ENCODE data around the gene MLPH.

MLPH gene

GRCh38 chr2:237517163-237517562 is 30.1 kb downstream of the MLPH start:
- no peaks in the 10 kb centered on the region for H3K4me1 Mint-ChIP-seq
- H3K9me3 Mint-ChIP-seq, result no peaks in the 10 kb centered on the region
- H3K4me3 Mint-ChIP-seq, result no peak overlapping the region
- H3K36me3 Mint-ChIP-seq, result no peaks in the 10 kb centered on the region
- DNase-seq, result no peak
- CTCF ChIA-PET, result no interaction called here
- no peak overlapping the region for H3K27ac Mint-ChIP-seq
- H3K27me3 Mint-ChIP-seq, result no peaks in the 10 kb centered on the region

- H3K9me3 Mint-ChIP-seq, result no peaks in the 10 kb centered on the region
- H3K4me1 Mint-ChIP-seq, result no peaks in the 10 kb centered on the region
- no peaks in the 10 kb centered on the region for H3K27me3 Mint-ChIP-seq
- H3K4me3 Mint-ChIP-seq, result no peak overlapping the region
- no peaks in the 10 kb centered on the region for H3K36me3 Mint-ChIP-seq
- no peak for DNase-seq
- CTCF ChIA-PET, result no interaction called here
- no peak overlapping the region for H3K27ac Mint-ChIP-seq
Measured at GRCh38 chr2:237517990-237518389, 30.9 kb downstream of the MLPH start.

GRCh38 chr2:237519506-237520245 is 32.6 kb downstream of the MLPH start:
- DNase-seq, result no peak
- H3K36me3 Mint-ChIP-seq, result no peaks in the 10 kb centered on the region
- no peak overlapping the region for H3K27ac Mint-ChIP-seq
- no peaks in the 10 kb centered on the region for H3K4me1 Mint-ChIP-seq
- CTCF ChIA-PET, result interaction anchor here (2.2 kb wide), 1 partner anchor 52 kb away, joined by 9 read pairs; no protein-coding TSS in a partner anchor
- no peak overlapping the region for H3K4me3 Mint-ChIP-seq
- H3K9me3 Mint-ChIP-seq, result no peaks in the 10 kb centered on the region
- no peaks in the 10 kb centered on the region for H3K27me3 Mint-ChIP-seq

GRCh38 chr2:237520290-237520689 is 33.2 kb downstream of the MLPH start:
- Mint-ChIP-seq H3K27ac (no peak overlapping the region), H3K4me1 (no peaks in the 10 kb centered on the region), H3K36me3 (no peaks in the 10 kb centered on the region), H3K9me3 (no peaks in the 10 kb centered on the region), H3K4me3 (no peak overlapping the region), H3K27me3 (no peaks in the 10 kb centered on the region)
- no peak for DNase-seq
- CTCF ChIA-PET, result interaction anchor here (2.2 kb wide), 1 partner anchor 52 kb away, joined by 9 read pairs; no protein-coding TSS in a partner anchor

GRCh38 chr2:237524631-237525030 is 37.6 kb downstream of the MLPH start:
- no peaks in the 10 kb centered on the region for H3K9me3 Mint-ChIP-seq
- H3K27me3 Mint-ChIP-seq, result no peaks in the 10 kb centered on the region
- CTCF ChIA-PET, result no interaction called here
- no peak overlapping the region for H3K4me3 Mint-ChIP-seq
- H3K4me1 Mint-ChIP-seq, result no peaks in the 10 kb centered on the region
- no peak for DNase-seq
- H3K27ac Mint-ChIP-seq, result no peak overlapping the region
- H3K36me3 Mint-ChIP-seq, result no peaks in the 10 kb centered on the region

GRCh38 chr2:237525559-237526157 is 38.6 kb downstream of the MLPH start:
- H3K9me3 Mint-ChIP-seq, result no peaks in the 10 kb centered on the region
- H3K36me3 Mint-ChIP-seq, result no peaks in the 10 kb centered on the region
- DNase-seq, result no peak
- H3K4me1 Mint-ChIP-seq, result no peaks in the 10 kb centered on the region
- CTCF ChIA-PET, result interaction anchor here (0.8 kb wide), 1 partner anchor 46 kb away, joined by 3 read pairs; no protein-coding TSS in a partner anchor
- no peak overlapping the region for H3K4me3 Mint-ChIP-seq
- no peaks in the 10 kb centered on the region for H3K27me3 Mint-ChIP-seq
- H3K27ac Mint-ChIP-seq, result no peak overlapping the region

- CTCF ChIA-PET, result no interaction called here
- H3K27ac Mint-ChIP-seq, result no peak overlapping the region
- no peak overlapping the region for H3K4me3 Mint-ChIP-seq
- H3K27me3 Mint-ChIP-seq, result no peaks in the 10 kb centered on the region
- no peaks in the 10 kb centered on the region for H3K36me3 Mint-ChIP-seq
- DNase-seq, result no peak
- H3K9me3 Mint-ChIP-seq, result no peaks in the 10 kb centered on the region
- no peaks in the 10 kb centered on the region for H3K4me1 Mint-ChIP-seq
Measured at GRCh38 chr2:237527233-237527632, 40.2 kb downstream of the MLPH start.

GRCh38 chr2:237527766-237528165 is 40.7 kb downstream of the MLPH start:
- CTCF ChIA-PET, result no interaction called here
- Mint-ChIP-seq H3K27me3 (no peaks in the 10 kb centered on the region), H3K27ac (no peak overlapping the region), H3K4me1 (no peaks in the 10 kb centered on the region), H3K9me3 (no peaks in the 10 kb centered on the region), H3K36me3 (no peaks in the 10 kb centered on the region), H3K4me3 (no peak overlapping the region)
- no peak for DNase-seq

- Mint-ChIP-seq H3K27ac (no peak overlapping the region), H3K4me3 (no peak overlapping the region), H3K27me3 (peaks cover 12% of the 10 kb centered on the region), H3K4me1 (no peaks in the 10 kb centered on the region), H3K36me3 (no peaks in the 10 kb centered on the region), H3K9me3 (no peaks in the 10 kb centered on the region)
- DNase-seq, result no peak
- CTCF ChIA-PET, result interaction anchor here (0.9 kb wide), 1 partner anchor 17 kb away, joined by 4 read pairs; no protein-coding TSS in a partner anchor
Measured at GRCh38 chr2:237529452-237530402, 42.7 kb downstream of the MLPH start.

- CTCF ChIA-PET, result no interaction called here
- Mint-ChIP-seq H3K36me3 (no peaks in the 10 kb centered on the region), H3K9me3 (no peaks in the 10 kb centered on the region), H3K4me3 (no peak overlapping the region), H3K4me1 (no peaks in the 10 kb centered on the region), H3K27ac (no peak overlapping the region), H3K27me3 (peaks cover 12% of the 10 kb centered on the region)
- DNase-seq, result no peak
Measured at GRCh38 chr2:237530472-237531433, 43.7 kb downstream of the MLPH start.

- Mint-ChIP-seq H3K27me3 (peaks cover 12% of the 10 kb centered on the region), H3K4me3 (no peak overlapping the region), H3K36me3 (no peaks in the 10 kb centered on the region), H3K4me1 (no peaks in the 10 kb centered on the region), H3K27ac (no peak overlapping the region), H3K9me3 (no peaks in the 10 kb centered on the region)
- CTCF ChIA-PET, result interaction anchor here (0.7 to 2.3 kb wide), 4 partner anchors 9 to 49 kb away, joined by 3 to 13 read pairs (median 6); no protein-coding TSS in a partner anchor
- DNase-seq, result no peak
Measured at GRCh38 chr2:237532160-237532559, 45.1 kb downstream of the MLPH start.

- Mint-ChIP-seq H3K36me3 (no peaks in the 10 kb centered on the region), H3K27me3 (peaks cover 12% of the 10 kb centered on the region), H3K4me1 (no peaks in the 10 kb centered on the region), H3K9me3 (no peaks in the 10 kb centered on the region), H3K27ac (no peak overlapping the region), H3K4me3 (no peak overlapping the region)
- CTCF ChIA-PET, result interaction anchor here (1.1 to 2.3 kb wide), 3 partner anchors 21 to 38 kb away, joined by 3 to 13 read pairs (median 7); no protein-coding TSS in a partner anchor
- no peak for DNase-seq
Measured at GRCh38 chr2:237533668-237534161, 46.7 kb downstream of the MLPH start.

GRCh38 chr2:237534380-237534779 is 47.3 kb downstream of the MLPH start:
- H3K4me1 Mint-ChIP-seq, result no peaks in the 10 kb centered on the region
- H3K4me3 Mint-ChIP-seq, result no peak overlapping the region
- H3K9me3 Mint-ChIP-seq, result no peaks in the 10 kb centered on the region
- no peaks in the 10 kb centered on the region for H3K36me3 Mint-ChIP-seq
- peaks cover 12% of the 10 kb centered on the region for H3K27me3 Mint-ChIP-seq
- DNase-seq, result no peak
- CTCF ChIA-PET, result interaction anchor here (1.1 kb wide), 1 partner anchor 21 kb away, joined by 3 read pairs; no protein-coding TSS in a partner anchor
- H3K27ac Mint-ChIP-seq, result no peak overlapping the region
